IPS DF 6.9 (cell line): ENCODE data around the gene DRD1.

Source experiments
- DNase-seq: peaks from one replicate; pipeline ENCODE4 v3.0.0-alpha.2; 2013; ENCODE audit warnings: low read depth, low spot score
- H3K27ac ChIP-seq: one replicate; pipeline ENCODE4 v1.5.1; 2013; ENCODE audit warnings: low read length, control low read depth
- H3K27me3 ChIP-seq: 2 replicates; pipeline ENCODE4 v1.6.1; 2013; ENCODE audit warnings: mild to moderate bottlenecking, low read length; ENCODE audit not compliant: control insufficient read depth, insufficient read depth
- H3K36me3 ChIP-seq: 2 replicates; pipeline ENCODE4 v1.6.1; 2013; ENCODE audit warnings: low read length; ENCODE audit not compliant: control insufficient read depth, insufficient read depth
- H3K4me1 ChIP-seq: 2 replicates; pipeline ENCODE4 v1.6.1; 2013; ENCODE audit warnings: low read length; ENCODE audit not compliant: control insufficient read depth, insufficient read depth
- H3K4me3 ChIP-seq: 2 replicates; pipeline ENCODE4 v1.5.1; 2013; ENCODE audit warnings: mild to moderate bottlenecking, low read length
- H3K9me3 ChIP-seq: 2 replicates; pipeline ENCODE4 v1.6.1; 2013; ENCODE audit warnings: low read length, inconsistent platforms; ENCODE audit not compliant: control insufficient read depth, insufficient read depth
- WGBS: extraction: QIAGEN DNeasy Blood & Tissue Kit; methylation state at CpG from one replicate; pipeline ENCODE4 v1.1.7; 2013; ENCODE audit warnings: mixed read lengths, missing lambda C conversion rate; ENCODE audit not compliant: insufficient read length, insufficient coverage; 5-methylcytosine and 5-hydroxymethylcytosine counted together

The DRD1 gene

DNA sequence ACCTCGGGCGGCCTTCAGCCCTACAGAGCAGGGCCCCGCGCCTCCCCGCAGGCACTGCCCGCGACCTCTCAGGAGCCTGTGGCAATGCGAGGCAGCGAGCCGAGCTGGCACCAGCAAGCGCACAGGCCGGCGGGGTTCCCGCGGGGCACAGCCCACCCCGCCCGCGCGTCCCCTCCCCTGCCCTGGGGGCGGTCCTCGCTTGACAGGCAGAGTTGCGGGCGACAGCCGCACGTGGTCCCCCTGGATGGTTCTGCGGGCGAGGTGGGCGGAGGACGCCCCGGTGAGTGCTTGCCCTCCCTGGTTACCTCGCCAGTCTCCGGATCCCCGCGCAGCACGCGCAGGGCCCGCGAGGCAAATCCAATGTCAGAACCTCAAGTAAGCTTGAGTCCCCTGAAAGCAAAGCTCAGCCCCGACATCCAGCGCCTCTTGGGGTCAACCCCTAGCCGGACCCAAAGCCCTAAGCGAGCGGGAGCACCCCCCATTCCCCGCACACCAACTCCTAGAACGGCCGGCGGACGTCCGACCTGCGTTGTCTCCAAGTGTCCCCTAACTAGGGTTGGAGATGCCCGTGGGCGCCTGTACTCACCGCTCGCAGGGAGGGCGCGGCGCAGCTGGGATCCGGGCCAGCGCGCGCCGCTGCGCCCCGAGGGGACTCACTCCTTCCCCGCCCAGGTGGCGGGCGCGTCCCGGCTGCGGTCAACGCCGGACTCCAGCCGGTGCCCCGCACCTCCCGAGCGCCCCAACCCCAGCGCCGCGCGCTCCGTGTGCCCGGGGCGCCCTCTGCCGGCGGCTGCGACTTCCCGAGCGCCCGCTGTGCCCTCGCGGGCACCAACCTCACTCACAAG is at the start of gene DRD1:
TSS of gene DRD1 (minus strand) at position 123 of the 845 bp plus-strand sequence. CDS start 1,083 bp downstream, outside the sequence.
- Histone ChIP-seq H3K27ac (no peak within 1 kb of the TSS), H3K36me3 (no peaks in the 10 kb centered on the region), H3K4me1 (no peaks in the 10 kb centered on the region), H3K27me3 (peaks cover 30% of the 10 kb centered on the region), H3K4me3 (peak within 1 kb of the TSS; percentile 35; the same call in 1 of the 2 replicates), H3K9me3 (no peaks in the 10 kb centered on the region)
- DNase-seq: no peak
- no CpG with 5 or more reads among the region's 91 CpGs for WGBS

DNA sequence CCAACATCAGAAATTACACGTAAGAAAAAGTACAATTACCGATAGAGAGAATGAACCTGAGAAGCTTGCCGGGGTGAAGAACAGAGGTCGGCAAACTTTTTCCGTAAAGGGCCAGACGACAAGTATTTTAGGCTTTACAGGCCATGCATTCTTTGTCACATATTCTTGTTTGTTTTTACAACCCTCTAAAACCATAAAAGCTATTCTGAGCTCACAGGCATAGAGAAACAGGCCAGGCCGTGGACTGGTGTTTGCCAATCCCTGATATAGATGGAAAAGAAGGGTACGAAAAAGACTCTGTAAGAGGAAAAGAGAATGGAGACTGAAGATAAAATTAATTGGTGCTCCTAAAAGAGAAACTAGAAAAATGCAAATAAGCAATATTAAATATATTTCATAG is 49.7 kb upstream of the DRD1 start:
- DNase-seq: no peak
- Histone ChIP-seq H3K4me3 (no peak overlapping the region), H3K27ac (no peak overlapping the region), H3K27me3 (no peaks in the 10 kb centered on the region), H3K9me3 (no peaks in the 10 kb centered on the region), H3K4me1 (no peaks in the 10 kb centered on the region), H3K36me3 (peaks cover 10% of the 10 kb centered on the region; the same call in 1 of the 2 replicates)
- WGBS: no CpG with 5 or more reads among the region's 8 CpGs

DNA sequence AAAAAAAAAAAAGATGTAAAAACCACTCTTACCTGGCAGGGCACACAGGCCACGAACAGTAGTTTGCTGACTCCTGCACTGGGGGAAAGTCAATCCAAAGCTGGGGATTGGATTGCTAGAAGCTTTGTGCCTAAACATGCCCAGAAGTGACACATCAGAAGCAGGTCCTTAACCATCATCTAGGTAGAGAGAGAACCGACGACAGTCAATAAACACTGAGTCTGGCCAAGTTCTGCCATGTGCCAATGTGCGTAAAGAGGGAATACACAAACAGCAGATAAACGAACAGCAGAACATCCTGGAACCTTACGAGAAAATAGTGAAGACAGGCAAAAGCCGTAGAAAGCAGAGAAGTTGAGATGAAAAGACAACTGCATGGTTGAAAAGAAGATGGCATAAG is 49.3 kb upstream of the DRD1 start:
- no peak for DNase-seq
- Histone ChIP-seq H3K27ac (no peak overlapping the region), H3K27me3 (no peaks in the 10 kb centered on the region), H3K4me3 (no peak overlapping the region), H3K9me3 (no peaks in the 10 kb centered on the region), H3K36me3 (peaks cover 10% of the 10 kb centered on the region; the same call in 1 of the 2 replicates), H3K4me1 (no peaks in the 10 kb centered on the region)
- no CpG with 5 or more reads among the region's 7 CpGs for WGBS

DNA sequence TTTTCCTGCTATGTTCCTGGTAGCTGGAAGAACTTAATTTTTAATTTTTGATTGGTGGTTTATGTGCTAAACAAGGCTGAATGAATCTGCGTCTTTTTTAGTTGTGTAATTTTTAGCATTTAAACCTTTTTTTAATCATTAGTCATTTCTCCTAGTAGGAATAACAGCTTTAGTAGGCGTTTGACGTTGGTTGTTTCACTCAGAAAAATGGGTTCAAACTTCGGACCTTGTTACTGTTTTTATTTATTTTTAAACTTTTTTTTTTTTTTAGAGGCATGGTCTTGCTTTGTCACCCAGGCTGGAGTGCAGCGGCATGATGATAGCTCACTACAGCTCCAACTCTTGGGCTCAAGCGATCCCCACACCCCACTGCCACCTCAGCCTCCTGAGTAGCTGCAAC is 47.2 kb upstream of the DRD1 start:
- Histone ChIP-seq H3K4me1 (no peaks in the 10 kb centered on the region), H3K27ac (no peak overlapping the region), H3K9me3 (no peaks in the 10 kb centered on the region), H3K27me3 (no peaks in the 10 kb centered on the region), H3K4me3 (no peak overlapping the region), H3K36me3 (peaks cover 10% of the 10 kb centered on the region; the same call in 1 of the 2 replicates)
- DNase-seq: no peak
- WGBS: no CpG with 5 or more reads among the region's 6 CpGs

DNA sequence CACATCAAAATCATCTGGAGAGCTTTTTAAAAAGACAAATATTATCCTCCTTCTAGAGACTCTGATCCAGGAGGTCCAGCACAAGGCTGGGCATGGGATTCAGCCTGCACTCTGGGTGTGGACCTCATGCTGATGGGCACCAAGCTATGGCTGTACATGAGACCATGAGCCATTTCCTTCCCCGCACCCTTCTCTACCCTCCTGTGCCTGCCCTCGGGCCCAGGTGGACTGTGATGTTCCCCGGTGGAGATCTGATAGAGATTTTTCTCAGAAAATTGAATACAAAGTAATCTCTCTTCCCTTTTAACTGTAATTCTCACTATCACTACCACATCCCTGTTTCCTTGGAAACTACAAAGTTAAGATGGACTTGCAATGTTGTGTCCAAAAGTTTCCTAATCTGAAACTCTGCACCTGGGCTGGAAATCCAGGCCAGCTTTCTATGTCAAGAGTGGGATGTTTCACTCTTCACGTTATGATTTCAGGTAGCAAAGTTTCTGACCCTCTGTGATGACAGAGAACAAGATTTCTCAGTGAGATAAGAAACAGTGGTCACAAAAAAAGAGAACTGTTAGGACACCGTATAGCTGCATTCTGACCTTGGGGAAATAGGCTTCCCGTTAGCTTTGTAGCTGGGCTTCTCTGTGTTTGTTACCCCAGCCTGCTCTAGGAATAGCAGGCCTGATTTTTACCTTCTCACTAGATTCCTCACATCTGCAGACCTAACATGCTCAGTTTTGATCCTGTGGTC is 45.9 kb upstream of the DRD1 start:
- Histone ChIP-seq H3K27ac (no peak overlapping the region), H3K27me3 (no peaks in the 10 kb centered on the region), H3K4me1 (no peaks in the 10 kb centered on the region), H3K4me3 (no peak overlapping the region), H3K9me3 (no peaks in the 10 kb centered on the region), H3K36me3 (peaks cover 9% of the 10 kb centered on the region; the same call in 1 of the 2 replicates)
- DNase-seq: no peak
- WGBS: no CpG with 5 or more reads among the region's 6 CpGs

DNA sequence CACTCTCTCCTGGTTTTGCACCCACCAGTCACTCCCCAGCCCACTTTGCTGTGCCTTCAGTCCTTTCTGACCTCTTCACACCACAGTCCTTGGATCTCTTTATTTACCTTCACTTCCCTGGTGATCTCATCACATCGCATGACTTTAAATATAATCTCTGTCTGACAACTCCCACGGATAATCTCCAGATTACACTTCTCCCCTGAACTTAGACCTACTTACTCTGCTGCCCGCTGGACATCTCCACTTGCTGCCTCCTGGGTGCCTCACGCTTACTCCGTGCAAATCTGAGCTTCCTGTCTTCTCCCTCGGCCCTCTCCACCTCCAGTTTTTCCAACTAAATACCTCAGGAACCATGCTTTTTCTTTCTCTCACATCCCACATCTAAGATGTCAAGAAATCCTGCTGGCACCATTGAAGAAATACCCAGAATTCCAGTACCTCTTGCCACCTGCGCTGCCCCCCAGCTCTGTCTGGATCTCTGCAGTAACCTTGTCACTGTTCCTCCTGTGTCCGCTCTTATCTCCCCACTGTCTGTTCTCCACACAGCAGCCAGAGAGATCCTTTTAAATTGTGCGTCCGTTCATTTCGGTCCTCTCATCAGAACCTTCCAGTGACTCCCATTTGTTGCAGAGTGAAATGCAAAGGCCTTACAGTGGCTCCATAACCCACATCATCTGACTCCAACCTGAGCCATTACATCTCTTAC is 43.7 kb upstream of the DRD1 start:
- DNase-seq: no peak
- Histone ChIP-seq H3K9me3 (no peaks in the 10 kb centered on the region), H3K36me3 (peaks cover 8% of the 10 kb centered on the region; the same call in 1 of the 2 replicates), H3K4me3 (no peak overlapping the region), H3K4me1 (no peaks in the 10 kb centered on the region), H3K27ac (no peak overlapping the region), H3K27me3 (no peaks in the 10 kb centered on the region)
- no CpG with 5 or more reads among the region's 11 CpGs for WGBS

DNA sequence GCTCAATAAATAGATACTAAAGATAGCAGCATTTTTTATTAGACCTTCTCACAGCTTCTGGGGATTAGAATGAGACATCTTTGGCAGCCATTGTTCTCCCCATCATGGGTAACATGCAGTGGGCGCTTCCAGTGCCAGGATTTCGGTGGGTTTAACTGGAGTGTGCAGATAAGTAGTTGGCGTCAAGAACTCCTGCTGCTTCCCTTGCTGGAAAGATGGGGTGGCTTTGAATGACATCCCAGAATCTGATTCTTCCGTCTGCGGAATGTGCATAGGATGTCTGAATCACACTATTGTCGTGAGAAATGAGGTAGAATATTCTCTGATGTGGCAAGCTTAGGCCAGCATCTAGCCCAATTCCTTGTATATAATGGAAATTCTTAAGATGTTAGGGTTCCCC is 41.6 kb upstream of the DRD1 start:
- Histone ChIP-seq H3K9me3 (no peaks in the 10 kb centered on the region), H3K27ac (no peak overlapping the region), H3K27me3 (no peaks in the 10 kb centered on the region), H3K4me3 (no peak overlapping the region), H3K4me1 (no peaks in the 10 kb centered on the region), H3K36me3 (0 out of 2 replicates have a peak, but pooled peaks cover 4% of the 10 kb centered on the region)
- no peak for DNase-seq
- no CpG with 5 or more reads among the region's 6 CpGs for WGBS

DNA sequence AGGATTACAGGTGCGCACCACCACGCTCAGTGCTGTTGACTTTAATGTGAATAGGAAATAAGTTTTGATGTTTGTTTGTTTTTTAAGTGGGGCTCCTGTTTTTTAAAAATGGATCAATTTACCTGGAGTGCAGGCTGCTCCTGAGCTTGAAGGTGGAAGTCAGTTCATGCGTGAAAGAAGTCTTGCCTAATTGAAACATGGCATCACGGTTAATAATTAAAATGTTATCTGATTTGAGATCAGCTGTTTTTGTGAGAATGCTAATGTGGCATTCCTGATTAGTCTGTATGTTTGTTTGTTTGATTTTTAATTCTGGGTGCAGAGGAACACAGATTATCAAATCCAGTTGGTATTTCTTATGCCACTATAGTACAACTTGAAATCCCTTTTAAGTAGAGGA is 40.8 kb upstream of the DRD1 start:
- Histone ChIP-seq H3K36me3 (0 out of 2 replicates have a peak, but pooled peaks cover 4% of the 10 kb centered on the region), H3K27ac (no peak overlapping the region), H3K9me3 (no peaks in the 10 kb centered on the region), H3K27me3 (no peaks in the 10 kb centered on the region), H3K4me3 (no peak overlapping the region), H3K4me1 (no peaks in the 10 kb centered on the region; the same call in 1 of the 2 replicates)
- DNase-seq: no peak
- no CpG with 5 or more reads among the region's 4 CpGs for WGBS

DNA sequence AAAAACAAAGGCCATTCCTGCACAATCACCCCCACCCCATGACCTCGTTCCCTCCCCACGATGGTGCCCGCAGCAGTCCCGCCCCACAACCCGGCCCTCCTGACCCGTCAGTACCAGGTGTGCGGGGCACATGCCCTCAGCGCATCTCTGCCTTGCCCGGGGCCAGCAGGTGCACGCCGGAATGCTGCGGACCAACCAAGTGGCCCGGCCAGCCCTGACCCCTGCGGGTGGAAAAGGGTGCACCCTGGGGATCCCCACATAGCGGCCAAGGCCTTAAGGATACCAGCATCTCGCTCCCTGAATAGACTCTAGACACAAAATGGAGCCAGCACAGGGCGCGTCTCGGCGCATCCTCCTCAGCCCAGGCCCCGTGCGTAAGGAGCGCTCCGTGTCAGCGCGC is 40.3 kb upstream of the DRD1 start:
- Histone ChIP-seq H3K4me1 (peaks cover 2% of the 10 kb centered on the region), H3K27ac (no peak overlapping the region), H3K36me3 (0 out of 2 replicates have a peak, but pooled peaks cover 4% of the 10 kb centered on the region), H3K27me3 (no peaks in the 10 kb centered on the region), H3K9me3 (no peaks in the 10 kb centered on the region), H3K4me3 (no peak overlapping the region)
- WGBS: no CpG with 5 or more reads among the region's 26 CpGs
- no peak for DNase-seq

DNA sequence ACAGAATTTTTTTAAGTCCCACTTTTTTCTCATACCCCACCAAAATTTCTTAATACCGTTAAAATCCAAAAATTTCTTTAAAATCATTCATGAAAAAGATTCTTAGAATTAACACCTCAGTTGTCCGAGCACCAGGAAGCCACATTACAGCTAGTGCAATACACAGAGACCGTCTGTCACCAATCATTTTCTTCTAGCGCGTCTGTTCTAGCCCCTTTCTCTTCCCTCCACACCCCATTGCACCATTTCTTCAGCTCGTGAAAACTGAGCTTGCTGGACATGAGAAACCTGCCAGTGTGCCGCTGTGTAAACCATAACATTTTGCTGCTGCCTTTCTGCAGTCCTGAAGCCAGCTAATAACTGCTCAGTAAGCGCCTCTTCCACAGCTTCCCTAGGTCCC is 39.4 kb upstream of the DRD1 start:
- H3K27me3 ChIP-seq: no peaks in the 10 kb centered on the region
- 0 out of 2 replicates have a peak, but pooled peaks cover 4% of the 10 kb centered on the region for H3K36me3 ChIP-seq
- no peaks in the 10 kb centered on the region for H3K9me3 ChIP-seq
- DNase-seq: no peak
- peaks cover 2% of the 10 kb centered on the region for H3K4me1 ChIP-seq
- H3K4me3 ChIP-seq: no peak overlapping the region
- WGBS: 100% methylated on average over 2 of the region's 8 CpGs
- no peak overlapping the region for H3K27ac ChIP-seq
